ENCODE results near the gene ROM1.
A peak's percentile ranks its signal among the peaks of the same experiment; 100 is the strongest.
"Not testable (repeated sequence)": the region's sequence is repeated elsewhere in the genome, so short reads cannot be mapped to it uniquely, and the experiment has no call there.

ROM1 gene, protein sequence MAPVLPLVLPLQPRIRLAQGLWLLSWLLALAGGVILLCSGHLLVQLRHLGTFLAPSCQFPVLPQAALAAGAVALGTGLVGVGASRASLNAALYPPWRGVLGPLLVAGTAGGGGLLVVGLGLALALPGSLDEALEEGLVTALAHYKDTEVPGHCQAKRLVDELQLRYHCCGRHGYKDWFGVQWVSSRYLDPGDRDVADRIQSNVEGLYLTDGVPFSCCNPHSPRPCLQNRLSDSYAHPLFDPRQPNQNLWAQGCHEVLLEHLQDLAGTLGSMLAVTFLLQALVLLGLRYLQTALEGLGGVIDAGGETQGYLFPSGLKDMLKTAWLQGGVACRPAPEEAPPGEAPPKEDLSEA

DNA sequence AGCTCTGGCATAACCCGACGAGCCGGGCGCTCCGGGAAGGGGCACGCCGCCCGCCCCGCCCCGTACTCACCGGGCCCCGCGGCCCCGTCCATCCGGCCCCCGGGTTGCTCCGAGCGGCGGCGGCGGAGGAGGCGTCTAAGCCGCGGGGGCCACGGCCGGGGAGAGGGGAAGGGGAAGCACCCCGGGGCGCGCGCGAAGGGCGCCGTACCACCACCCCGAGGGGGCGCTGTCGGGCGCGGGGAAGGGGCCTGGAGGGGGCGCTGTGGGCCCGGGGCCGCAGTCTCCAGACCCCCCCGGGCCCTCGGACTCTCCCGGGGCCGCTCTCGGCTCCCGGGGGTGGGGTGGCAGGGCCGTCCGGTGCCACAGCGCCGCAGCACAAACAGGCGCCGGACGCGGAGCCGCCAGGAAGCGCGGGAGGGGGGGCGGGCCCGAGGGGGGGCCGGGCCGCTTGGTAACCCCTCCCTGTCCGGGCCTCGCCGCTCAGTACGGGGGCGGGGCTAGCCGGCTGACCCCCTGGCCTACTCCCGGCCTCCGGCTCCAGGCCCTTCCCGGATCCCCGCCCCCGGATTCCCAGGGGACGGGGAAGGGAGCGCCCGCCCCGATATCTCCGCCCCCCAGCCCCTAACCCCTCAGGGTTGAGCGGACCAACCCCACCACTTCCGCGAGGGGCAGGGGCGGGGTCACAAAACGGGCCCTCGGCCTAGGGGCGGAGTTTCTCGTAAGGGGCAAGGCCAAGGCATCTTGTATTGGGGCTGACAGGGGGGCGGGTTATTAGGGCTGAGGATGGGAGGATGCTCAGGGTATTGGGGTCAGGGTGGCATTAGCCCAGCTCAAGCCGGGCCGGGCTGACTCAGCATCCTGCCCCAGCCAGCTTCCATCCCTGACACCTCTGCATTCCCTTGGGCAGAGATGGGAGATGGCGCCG lies at the start of gene ROM1, which contains the start of gene EML3:
Gene ROM1 (plus strand): TSS at position 892 of the 925 bp plus-strand sequence. CDS start 25 bp downstream, at position 917.
Gene EML3 (minus strand): TSS at position 410 of the 925 bp plus-strand sequence. CDS start 318 bp downstream, at position 92.
- H3K4me3 Mint-ChIP-seq = peak within 1 kb of the TSS; percentile 97
- peak within 1 kb of the TSS; percentile 94 for H3K27ac Mint-ChIP-seq
- no peaks in the 10 kb centered on the region for H3K9me3 Mint-ChIP-seq
- peaks cover 38% of the 10 kb centered on the region for H3K4me1 Mint-ChIP-seq
- peak; percentile 88 for ATAC-seq
- H3K27me3 Mint-ChIP-seq = no peaks in the 10 kb centered on the region
- peaks cover 40% of the 10 kb centered on the region for H3K36me3 Mint-ChIP-seq

DNA sequence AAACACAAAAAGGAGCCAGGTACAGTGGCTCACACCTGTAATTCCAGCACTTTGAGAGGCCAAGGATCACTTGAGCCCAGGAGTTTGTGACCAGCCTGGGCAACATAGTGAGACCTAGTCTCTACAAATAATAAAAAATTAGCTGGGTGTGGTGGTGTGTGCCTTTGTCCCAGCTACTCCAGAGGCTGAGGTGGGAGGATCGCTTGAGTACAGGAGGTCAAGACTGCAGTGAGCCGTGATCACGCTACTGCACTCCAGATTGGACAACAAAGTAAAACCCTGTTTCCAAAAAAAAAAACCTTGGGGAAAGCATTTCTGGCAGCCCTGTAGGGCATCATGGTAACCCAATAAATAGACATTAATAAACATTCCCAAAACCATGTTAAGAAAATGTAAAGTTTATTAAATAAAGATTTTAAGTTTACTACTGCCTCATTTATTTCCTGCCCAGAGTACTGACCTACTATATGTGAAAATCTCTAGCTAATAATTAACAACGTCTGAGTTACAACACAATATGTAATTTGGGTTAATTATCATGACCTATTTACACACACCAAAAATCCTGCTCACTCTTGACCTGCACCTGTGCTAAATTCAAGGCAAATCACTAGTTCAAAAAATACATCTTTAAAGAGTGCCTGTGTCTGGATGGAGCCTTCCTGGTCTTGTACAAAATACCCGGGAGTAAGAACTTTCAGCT lies 47.8 kb upstream of the ROM1 start:
- H3K36me3 Mint-ChIP-seq = peaks cover 49% of the 10 kb centered on the region
- no peaks in the 10 kb centered on the region for H3K27me3 Mint-ChIP-seq
- ATAC-seq = no peak
- peak overlapping the region; percentile 85 for H3K27ac Mint-ChIP-seq
- no peak overlapping the region for H3K4me3 Mint-ChIP-seq
- no peaks in the 10 kb centered on the region for H3K9me3 Mint-ChIP-seq
- peaks cover 50% of the 10 kb centered on the region for H3K4me1 Mint-ChIP-seq

DNA sequence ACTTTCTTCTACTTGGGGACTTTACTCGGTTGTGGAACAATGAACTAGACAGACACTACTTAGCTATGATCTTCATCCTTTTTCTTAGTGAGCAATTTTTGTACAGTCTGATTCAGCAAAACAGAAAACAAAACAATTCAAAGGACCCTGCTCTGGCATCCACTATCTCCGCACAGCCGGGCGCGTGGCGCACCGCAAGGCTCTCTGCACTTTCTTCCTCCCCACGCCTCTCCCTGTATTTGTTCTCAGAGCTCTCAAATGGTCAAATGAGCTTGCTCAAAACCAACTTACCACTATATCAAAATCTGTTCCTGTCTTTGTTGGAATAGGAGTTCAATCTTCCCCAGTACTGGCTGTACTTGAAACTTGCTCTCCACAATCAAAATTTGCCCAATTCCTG lies 46.8 kb upstream of the ROM1 start:
- Mint-ChIP-seq H3K4me3 (no peak overlapping the region), H3K4me1 (peaks cover 50% of the 10 kb centered on the region), H3K27ac (peak overlapping the region; percentile 85), H3K27me3 (no peaks in the 10 kb centered on the region), H3K9me3 (no peaks in the 10 kb centered on the region), H3K36me3 (peaks cover 49% of the 10 kb centered on the region)
- no peak for ATAC-seq

DNA sequence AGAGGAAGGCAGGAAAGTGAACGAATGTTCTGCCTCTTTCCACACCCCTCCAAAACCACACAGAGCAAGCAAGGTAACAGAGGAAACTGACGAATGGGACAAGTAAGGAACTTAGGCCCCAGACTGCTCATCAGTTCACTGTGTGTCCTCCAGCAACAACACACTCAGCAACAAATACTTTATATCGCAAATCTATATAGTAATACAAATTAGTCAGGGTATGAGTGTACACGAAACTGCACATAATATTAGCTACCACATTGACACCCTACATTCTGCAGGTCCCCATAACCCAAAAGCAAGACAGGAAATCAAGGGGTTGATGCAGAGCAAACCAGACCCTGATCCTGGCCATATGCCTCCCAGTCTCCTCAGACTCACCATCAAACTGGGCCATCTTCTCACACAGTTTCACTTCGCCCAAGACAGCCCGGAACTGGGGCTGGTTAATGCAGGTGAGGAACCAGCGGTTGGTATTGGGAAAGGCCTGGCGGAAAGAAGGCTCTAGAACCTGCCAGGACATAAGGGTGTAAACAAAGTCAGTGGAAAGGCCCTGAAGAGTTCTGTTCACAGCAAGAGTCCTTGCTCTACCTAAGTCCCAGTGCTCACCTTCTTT lies 45.9 kb upstream of the ROM1 start:
- Mint-ChIP-seq H3K4me3 (peak overlapping the region; percentile 41), H3K36me3 (peaks cover 49% of the 10 kb centered on the region), H3K9me3 (no peaks in the 10 kb centered on the region), H3K4me1 (peaks cover 50% of the 10 kb centered on the region), H3K27ac (peak overlapping the region; percentile 85), H3K27me3 (no peaks in the 10 kb centered on the region)
- peak; percentile 80 for ATAC-seq

DNA sequence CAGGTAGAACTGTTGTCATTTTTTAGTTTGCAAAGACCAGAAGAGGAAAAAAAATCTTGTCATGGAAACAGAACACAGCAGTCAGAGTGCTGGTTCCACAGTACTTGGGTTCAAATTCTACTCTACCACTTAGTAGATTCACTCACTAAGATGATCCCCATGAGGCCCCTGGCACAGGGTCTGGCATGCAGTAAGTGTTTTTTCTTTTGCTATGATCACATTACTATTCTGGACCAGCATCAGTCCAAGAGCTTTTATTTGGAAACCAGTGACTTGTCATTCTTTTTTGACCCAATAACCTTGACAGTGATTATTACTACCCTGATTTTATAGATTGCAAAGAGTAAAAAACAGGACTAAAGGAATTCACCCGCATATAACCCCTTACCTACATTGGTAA lies 43.4 kb upstream of the ROM1 start:
- no peak for ATAC-seq
- no peaks in the 10 kb centered on the region for H3K27me3 Mint-ChIP-seq
- peak overlapping the region; percentile 98 for H3K27ac Mint-ChIP-seq
- peaks cover 65% of the 10 kb centered on the region for H3K4me1 Mint-ChIP-seq
- no peaks in the 10 kb centered on the region for H3K9me3 Mint-ChIP-seq
- no peak overlapping the region for H3K4me3 Mint-ChIP-seq
- peaks cover 62% of the 10 kb centered on the region for H3K36me3 Mint-ChIP-seq

DNA sequence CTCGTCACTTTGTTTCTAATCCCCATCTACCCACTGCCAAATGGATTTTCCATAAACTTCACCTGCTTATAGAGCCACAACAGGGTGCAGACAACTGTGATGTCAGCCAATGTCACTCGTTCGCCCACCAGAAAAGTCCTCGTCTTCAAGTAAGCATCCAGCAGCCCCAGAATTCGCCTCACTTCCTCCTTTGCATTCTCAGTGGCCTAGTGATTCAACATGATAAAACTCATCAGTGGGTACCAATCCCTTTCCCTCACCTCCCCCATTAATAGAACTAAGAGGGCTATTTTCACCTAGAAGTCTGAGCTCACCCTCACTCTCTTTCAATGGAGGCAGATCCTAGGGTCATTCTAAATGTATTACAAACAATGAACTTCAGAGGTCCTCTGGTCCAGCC lies 42.2 kb upstream of the ROM1 start:
- not testable (repeated sequence) for H3K27me3 Mint-ChIP-seq, H3K9me3 Mint-ChIP-seq, ATAC-seq
- Mint-ChIP-seq H3K4me1 (peaks cover 72% of the 10 kb centered on the region), H3K36me3 (peaks cover 62% of the 10 kb centered on the region), H3K27ac (peak overlapping the region; percentile 98), H3K4me3 (peak overlapping the region; percentile 62)

DNA sequence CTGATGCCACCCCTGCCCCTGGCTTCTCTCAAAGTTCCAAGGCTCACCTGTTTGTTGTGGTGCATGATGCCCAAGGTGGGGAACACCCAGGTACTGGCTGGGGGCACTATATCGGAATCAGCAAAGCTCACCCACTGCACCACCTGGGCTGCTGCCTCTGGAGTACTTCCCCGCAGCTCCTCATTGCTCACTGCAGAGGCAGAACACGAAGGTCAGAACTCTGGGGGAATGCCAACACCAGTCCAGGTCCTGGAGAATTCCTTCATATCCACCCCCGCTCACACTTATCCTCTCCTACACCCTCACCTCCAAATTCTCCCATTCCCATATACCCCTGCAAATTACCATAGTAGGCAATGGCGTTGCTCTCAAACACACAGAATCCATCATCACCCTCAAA lies 41.6 kb upstream of the ROM1 start:
- not testable (repeated sequence) for ATAC-seq, H3K9me3 Mint-ChIP-seq, H3K27me3 Mint-ChIP-seq
- Mint-ChIP-seq H3K36me3 (peaks cover 61% of the 10 kb centered on the region), H3K27ac (peak overlapping the region; percentile 98), H3K4me1 (peaks cover 67% of the 10 kb centered on the region), H3K4me3 (peak overlapping the region; percentile 62)

DNA sequence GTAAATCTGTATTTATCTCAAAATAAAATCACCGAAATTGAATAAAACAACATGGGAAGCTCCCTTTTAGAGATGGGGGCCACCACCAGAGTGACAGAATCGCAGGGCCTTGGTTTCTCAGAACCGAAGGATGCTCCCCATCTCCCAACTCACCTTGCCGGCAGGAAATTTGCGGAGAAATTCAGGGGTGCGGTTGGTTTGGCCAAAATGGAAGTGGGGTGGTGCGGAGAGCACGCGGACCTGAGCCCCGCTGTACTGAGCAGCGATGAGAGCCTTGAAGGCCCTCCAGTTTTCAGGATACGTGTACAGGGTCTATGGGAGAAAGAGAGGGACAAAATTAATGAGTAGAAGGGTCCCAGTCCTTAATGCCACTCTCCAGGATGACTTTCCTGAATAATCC lies 40.6 kb upstream of the ROM1 start:
- H3K27ac Mint-ChIP-seq = peak overlapping the region; percentile 98

DNA sequence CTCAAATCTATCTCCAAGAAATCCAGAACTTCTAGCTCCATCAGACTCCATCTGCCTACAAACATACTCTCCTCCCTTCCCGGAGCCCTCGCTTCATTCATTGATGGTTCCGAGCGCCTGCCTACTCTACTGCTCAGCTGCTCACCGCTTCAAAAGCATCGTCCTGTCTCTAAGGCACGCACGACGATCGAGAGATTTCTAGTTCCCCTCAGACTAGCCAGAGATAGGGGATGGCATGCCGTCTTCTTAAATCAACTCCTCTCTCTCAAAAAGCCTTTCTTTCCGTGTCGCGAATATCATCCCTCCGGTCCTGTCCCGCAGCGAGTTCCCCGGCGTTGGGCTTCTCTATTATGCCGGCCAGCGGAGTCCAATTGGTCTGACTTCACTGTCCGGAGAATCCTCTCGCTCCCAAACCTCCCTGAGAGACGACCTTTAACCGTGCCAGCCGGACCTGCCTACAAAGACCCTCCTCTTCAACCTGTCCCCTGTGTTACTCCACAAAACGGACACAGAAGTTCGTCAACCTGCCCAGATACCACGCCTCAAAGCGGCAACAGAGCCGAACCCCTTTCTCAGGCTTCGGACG lies 40.0 kb upstream of the ROM1 start:
- peak; percentile 3 for ATAC-seq
- no peaks in the 10 kb centered on the region for H3K9me3 Mint-ChIP-seq
- peak overlapping the region; percentile 98 for H3K27ac Mint-ChIP-seq
- H3K27me3 Mint-ChIP-seq = no peaks in the 10 kb centered on the region
- H3K36me3 Mint-ChIP-seq = peaks cover 62% of the 10 kb centered on the region
- peaks cover 53% of the 10 kb centered on the region for H3K4me1 Mint-ChIP-seq
- peak overlapping the region; percentile 98 for H3K4me3 Mint-ChIP-seq

More for the DNA sequence above, 40.6 kb upstream of the ROM1 start:
- no peak for ATAC-seq
- no peaks in the 10 kb centered on the region for H3K27me3 Mint-ChIP-seq
- peaks cover 57% of the 10 kb centered on the region for H3K4me1 Mint-ChIP-seq
- H3K36me3 Mint-ChIP-seq = peaks cover 61% of the 10 kb centered on the region
- peak overlapping the region; percentile 98 for H3K4me3 Mint-ChIP-seq
- no peaks in the 10 kb centered on the region for H3K9me3 Mint-ChIP-seq

DNA sequence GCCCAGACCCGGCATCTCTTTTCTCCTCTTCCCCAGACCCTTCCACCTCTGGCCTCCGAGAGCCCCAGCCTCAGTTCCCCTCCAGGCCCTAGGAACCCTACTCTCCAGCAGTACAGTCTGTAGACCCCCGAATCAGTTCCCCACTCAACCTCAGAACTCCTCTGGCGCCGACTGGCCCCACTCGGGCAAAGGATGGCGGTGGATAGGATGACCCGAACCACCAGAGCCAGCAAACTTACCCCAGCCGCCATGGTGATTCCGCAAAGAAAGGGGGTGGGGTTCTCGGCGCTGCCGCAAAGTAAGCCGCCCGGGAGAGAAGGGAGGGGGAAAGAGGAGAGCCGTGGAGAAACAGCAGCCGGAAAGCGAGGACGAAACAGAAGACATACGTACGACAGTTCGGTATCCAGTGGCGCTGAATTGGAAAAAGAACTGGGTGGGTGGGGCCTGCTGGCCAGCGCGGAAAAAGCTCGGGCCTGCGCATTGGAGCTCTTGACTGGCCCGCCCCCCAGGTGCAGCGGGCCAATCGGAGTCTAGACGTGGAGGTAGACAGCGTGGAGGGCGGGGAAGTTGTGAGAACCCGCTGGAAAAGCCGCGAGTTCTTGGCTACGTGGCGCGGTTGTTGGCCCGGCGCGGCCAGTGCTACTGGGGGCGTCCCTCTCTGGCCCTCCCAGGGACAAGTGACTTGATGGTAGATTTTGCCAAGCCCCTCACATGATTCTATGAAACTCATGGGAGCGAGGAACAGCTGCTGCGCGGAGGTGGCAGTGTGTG lies 39.3 kb upstream of the ROM1 start, which contains the start of gene EEF1G:
Gene EEF1G (minus strand): TSS at position 300 of the 771 bp plus-strand sequence. CDS start 49 bp downstream, at position 251.
- peaks cover 53% of the 10 kb centered on the region for H3K4me1 Mint-ChIP-seq
- H3K27me3 Mint-ChIP-seq = no peaks in the 10 kb centered on the region
- peak; percentile 95 for ATAC-seq
- peaks cover 69% of the 10 kb centered on the region for H3K36me3 Mint-ChIP-seq
- H3K9me3 Mint-ChIP-seq = no peaks in the 10 kb centered on the region
- peak within 1 kb of the TSS; percentile 98 for H3K4me3 Mint-ChIP-seq
- H3K27ac Mint-ChIP-seq = peak within 1 kb of the TSS; percentile 98

DNA sequence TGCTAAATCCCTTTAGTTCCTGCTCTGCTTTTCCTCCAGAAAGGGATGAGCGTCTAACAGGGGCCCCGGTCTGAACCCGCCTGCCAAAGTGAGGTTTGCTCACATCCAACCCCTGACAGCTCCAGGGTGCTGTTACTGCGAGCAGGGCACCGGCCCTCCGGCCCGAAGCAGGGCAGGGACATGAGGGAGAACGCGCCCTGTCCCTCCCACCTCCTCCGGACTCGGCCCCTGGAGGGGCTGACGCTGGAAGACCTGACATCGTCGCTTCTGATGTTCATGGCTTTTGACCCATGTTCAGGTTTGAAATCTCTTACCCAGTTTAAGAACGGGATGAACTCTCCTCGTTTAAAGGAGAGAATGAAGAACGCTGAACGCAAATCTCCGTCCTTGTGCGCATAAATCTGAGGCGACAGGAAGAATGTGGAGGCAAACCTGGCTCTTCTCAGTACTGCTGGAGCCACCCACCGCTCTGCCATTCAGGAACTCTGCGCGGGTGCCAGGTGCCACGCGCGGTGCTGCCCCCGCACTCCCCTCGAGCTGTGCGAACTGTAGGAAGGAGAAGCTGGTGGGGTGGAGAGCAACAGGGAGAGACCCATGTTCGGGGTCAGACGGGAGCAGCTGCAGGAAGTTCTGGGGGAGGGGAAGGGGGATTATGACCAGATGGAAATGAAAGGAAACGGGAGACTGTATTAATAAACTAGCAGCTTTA lies 38.5 kb upstream of the ROM1 start:
- peak overlapping the region; percentile 98 for H3K4me3 Mint-ChIP-seq
- H3K36me3 Mint-ChIP-seq = peaks cover 70% of the 10 kb centered on the region
- H3K27ac Mint-ChIP-seq = peak overlapping the region; percentile 98
- H3K9me3 Mint-ChIP-seq = no peaks in the 10 kb centered on the region
- peak; percentile 18 for ATAC-seq
- H3K4me1 Mint-ChIP-seq = peaks cover 53% of the 10 kb centered on the region
- no peaks in the 10 kb centered on the region for H3K27me3 Mint-ChIP-seq

DNA sequence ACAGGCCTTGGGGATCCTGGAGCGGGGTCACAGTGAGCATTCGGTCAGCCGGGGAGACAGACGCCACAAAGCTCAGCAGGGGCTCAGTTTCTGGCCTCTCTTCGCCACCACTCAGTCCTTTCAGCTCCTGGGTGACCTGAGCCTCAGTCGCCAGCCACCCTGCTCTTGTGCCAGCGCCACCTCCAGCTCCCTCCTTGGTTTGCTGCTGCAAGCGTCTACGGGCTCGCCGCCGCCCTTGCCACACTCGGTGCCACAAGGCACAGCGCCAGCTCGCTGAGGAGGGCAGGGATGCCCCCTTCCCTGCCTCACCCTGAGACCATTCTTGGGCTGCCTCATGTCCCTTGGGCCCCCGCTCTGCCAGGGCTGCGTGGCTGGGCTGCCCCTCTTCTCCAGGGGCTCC lies 37.9 kb upstream of the ROM1 start:
- Mint-ChIP-seq H3K9me3 (no peaks in the 10 kb centered on the region), H3K27ac (peak overlapping the region; percentile 98), H3K4me3 (peak overlapping the region; percentile 98), H3K27me3 (no peaks in the 10 kb centered on the region), H3K36me3 (peaks cover 67% of the 10 kb centered on the region), H3K4me1 (peaks cover 49% of the 10 kb centered on the region)
- ATAC-seq = no peak

DNA sequence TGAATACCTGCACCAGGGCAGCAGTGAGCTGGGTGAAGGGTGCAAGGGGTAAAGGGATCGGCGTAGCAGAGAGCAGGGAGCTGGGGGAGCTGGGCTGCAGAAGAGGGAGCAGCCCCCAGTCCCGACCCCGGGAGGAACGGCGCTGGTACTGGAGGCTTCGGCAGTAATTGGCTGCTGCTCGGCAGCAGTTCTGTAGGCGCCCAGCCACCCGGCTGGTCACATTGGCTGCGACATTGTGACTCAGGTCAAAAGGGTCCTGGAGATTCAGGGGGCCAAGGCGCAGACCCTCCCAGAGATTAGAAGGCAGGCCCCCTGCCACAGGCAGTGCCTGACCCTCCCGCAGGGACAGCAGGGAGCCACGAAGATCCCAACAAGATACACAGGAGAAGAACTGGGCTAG lies 37.2 kb upstream of the ROM1 start:
- H3K4me1 Mint-ChIP-seq = peaks cover 42% of the 10 kb centered on the region
- peaks cover 63% of the 10 kb centered on the region for H3K36me3 Mint-ChIP-seq
- H3K27ac Mint-ChIP-seq = peak overlapping the region; percentile 10
- H3K9me3 Mint-ChIP-seq = no peaks in the 10 kb centered on the region
- peak overlapping the region; percentile 98 for H3K4me3 Mint-ChIP-seq
- H3K27me3 Mint-ChIP-seq = no peaks in the 10 kb centered on the region
- no peak for ATAC-seq
